ENCODE results near the gene FOXK2. TPM values are rescaled to one million over a fixed set of nuclear protein-coding genes. Genes with fewer than 3 reads are reported as not detected.

Gene FOXK2
- total RNA-seq, 1 experiment from 2014 or later = 107 TPM

DNA sequence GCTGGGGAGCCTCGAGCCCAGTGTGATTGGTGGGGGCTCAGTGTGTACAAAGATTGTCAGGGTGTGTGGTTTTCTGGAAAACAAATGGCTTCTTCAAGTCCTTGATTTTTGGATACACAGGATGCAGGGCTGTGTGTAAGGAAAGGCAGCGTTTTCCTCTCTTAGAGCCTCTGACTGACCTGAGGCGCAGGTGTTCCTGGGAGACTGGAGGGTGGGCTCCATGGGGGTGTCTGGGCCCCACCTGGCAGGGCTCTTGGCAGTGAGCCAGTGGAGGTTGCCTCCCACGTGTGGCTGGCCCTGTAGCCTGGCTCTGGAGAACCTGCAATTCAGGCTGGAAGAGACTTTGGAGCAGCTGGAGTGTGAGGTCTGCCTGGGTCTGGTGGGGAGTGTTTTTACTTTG is 5.0 kb downstream of the FOXK2 start:
- no peak for DNase-seq (ENCODE audit: low spot score)
- Histone ChIP-seq H3K4me1 (ENCODE audit: insufficient read depth, low read length, poor library complexity, severe bottlenecking) (peaks cover 12% of the 10 kb centered on the region), H3K9me3 (ENCODE audit: low read depth, low read length, poor library complexity, severe bottlenecking) (no peaks in the 10 kb centered on the region), H3K27me3 (replicated peaks; ENCODE audit: insufficient read depth, low read depth, low read length, poor library complexity) (no peaks in the 10 kb centered on the region), H3K4me3 (ENCODE audit: low read depth, low read length, poor library complexity, severe bottlenecking) (no peak overlapping the region), H3K27ac (ENCODE audit: low read depth, low read length, poor library complexity, severe bottlenecking) (peak overlapping the region; percentile 2), H3K36me3 (ENCODE audit: insufficient read depth, low read length, poor library complexity, severe bottlenecking) (no peaks in the 10 kb centered on the region)
- BruUV-seq (replicated peaks) = no TSS peak
- no peak for TF ChIP-seq EZH2 (IDR thresholded peaks at IDR 0.05; ENCODE audit: borderline replicate concordance, low read depth, low read length, poor library complexity, severe bottlenecking)
- TF ChIP-seq, protein P1, sequence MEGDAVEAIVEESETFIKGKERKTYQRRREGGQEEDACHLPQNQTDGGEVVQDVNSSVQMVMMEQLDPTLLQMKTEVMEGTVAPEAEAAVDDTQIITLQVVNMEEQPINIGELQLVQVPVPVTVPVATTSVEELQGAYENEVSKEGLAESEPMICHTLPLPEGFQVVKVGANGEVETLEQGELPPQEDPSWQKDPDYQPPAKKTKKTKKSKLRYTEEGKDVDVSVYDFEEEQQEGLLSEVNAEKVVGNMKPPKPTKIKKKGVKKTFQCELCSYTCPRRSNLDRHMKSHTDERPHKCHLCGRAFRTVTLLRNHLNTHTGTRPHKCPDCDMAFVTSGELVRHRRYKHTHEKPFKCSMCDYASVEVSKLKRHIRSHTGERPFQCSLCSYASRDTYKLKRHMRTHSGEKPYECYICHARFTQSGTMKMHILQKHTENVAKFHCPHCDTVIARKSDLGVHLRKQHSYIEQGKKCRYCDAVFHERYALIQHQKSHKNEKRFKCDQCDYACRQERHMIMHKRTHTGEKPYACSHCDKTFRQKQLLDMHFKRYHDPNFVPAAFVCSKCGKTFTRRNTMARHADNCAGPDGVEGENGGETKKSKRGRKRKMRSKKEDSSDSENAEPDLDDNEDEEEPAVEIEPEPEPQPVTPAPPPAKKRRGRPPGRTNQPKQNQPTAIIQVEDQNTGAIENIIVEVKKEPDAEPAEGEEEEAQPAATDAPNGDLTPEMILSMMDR (conservative IDR thresholded peaks at IDR 0.05; ENCODE audit: low read depth, low read length) = no peak
- ChIA-PET POLR2A (ENCODE audit: low non-redundant PET) (no interaction called here), CTCF (no interaction called here)
- intact Hi-C loops (cut with micrococcal nuclease; ENCODE audit: unreplicated experiment) = no loop called here

DNA sequence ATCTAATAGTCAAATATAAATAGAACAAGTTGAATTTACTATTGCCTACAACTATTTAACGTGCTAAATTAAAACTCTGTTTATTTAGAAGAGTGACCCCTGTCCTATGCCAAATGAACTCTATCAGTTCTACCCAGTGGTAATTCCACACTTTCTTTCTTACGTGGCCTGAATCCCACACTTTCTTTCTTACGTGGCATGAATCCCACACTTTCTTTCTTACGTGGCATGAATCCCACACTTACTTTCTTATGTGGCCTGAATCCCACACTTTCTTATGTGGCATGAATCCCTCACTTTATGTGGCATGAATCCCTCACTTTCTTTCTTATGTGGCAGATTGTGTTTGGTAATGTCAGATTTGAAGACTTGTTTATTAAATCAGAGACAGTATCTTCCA is 6.2 kb downstream of the FOXK2 start:
- H3K36me3 ChIP-seq (ENCODE audit: insufficient read depth, low read length, poor library complexity, severe bottlenecking) = no peaks in the 10 kb centered on the region
- no peak overlapping the region for H3K4me3 ChIP-seq (ENCODE audit: low read depth, low read length, poor library complexity, severe bottlenecking)
- peaks cover 18% of the 10 kb centered on the region for H3K4me1 ChIP-seq (ENCODE audit: insufficient read depth, low read length, poor library complexity, severe bottlenecking)
- no peaks in the 10 kb centered on the region for H3K27me3 ChIP-seq (replicated peaks; ENCODE audit: insufficient read depth, low read depth, low read length, poor library complexity)
- DNase-seq (ENCODE audit: low spot score) = no peak
- no peak overlapping the region for H3K27ac ChIP-seq (ENCODE audit: low read depth, low read length, poor library complexity, severe bottlenecking)
- intact Hi-C loops (cut with micrococcal nuclease; ENCODE audit: unreplicated experiment) = no loop called here
- BruUV-seq (replicated peaks) = no TSS peak
- TF ChIP-seq, protein P1 (conservative IDR thresholded peaks at IDR 0.05; ENCODE audit: low read depth, low read length) = no peak
- no peak for TF ChIP-seq EZH2 (IDR thresholded peaks at IDR 0.05; ENCODE audit: borderline replicate concordance, low read depth, low read length, poor library complexity, severe bottlenecking)
- CTCF ChIA-PET = no interaction called here
- H3K9me3 ChIP-seq (ENCODE audit: low read depth, low read length, poor library complexity, severe bottlenecking) = no peaks in the 10 kb centered on the region
- POLR2A ChIA-PET (ENCODE audit: low non-redundant PET) = no interaction called here

DNA sequence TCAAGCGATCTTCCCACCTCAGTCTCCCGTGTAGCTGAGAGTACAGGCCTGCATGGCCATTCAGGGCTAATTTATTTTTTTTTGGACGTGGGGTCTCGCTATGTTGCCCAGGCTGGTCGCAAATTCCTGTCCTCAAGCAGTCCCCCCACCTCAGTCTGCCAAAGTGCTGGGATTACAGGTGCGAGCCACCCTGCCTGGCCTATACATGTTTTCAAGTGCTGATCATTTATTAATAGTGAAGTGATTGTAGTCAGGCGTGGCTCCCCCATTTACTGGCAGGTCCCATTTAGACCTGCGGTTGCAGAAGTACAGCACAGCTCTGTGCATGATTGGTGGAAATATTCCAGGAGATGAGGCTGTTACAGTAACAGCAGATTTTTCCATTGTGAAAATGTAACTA is 8.4 kb downstream of the FOXK2 start:
- no peaks in the 10 kb centered on the region for H3K9me3 ChIP-seq (ENCODE audit: low read depth, low read length, poor library complexity, severe bottlenecking)
- no TSS peak for BruUV-seq (replicated peaks)
- TF ChIP-seq, protein P1 (conservative IDR thresholded peaks at IDR 0.05; ENCODE audit: low read depth, low read length) = no peak
- TF ChIP-seq EZH2 (IDR thresholded peaks at IDR 0.05; ENCODE audit: borderline replicate concordance, low read depth, low read length, poor library complexity, severe bottlenecking) = no peak
- ChIA-PET POLR2A (ENCODE audit: low non-redundant PET) (no interaction called here), CTCF (no interaction called here)
- no peak overlapping the region for H3K4me3 ChIP-seq (ENCODE audit: low read depth, low read length, poor library complexity, severe bottlenecking)
- no peak overlapping the region for H3K27ac ChIP-seq (ENCODE audit: low read depth, low read length, poor library complexity, severe bottlenecking)
- H3K27me3 ChIP-seq (replicated peaks; ENCODE audit: insufficient read depth, low read depth, low read length, poor library complexity) = no peaks in the 10 kb centered on the region
- no peaks in the 10 kb centered on the region for H3K36me3 ChIP-seq (ENCODE audit: insufficient read depth, low read length, poor library complexity, severe bottlenecking)
- intact Hi-C loops (cut with micrococcal nuclease; ENCODE audit: unreplicated experiment) = no loop called here
- DNase-seq (ENCODE audit: low spot score) = no peak
- peaks cover 18% of the 10 kb centered on the region for H3K4me1 ChIP-seq (ENCODE audit: insufficient read depth, low read length, poor library complexity, severe bottlenecking)
